GM21515 (cell line): ENCODE data around the gene PPP2R5E.
A peak's percentile ranks its signal among the peaks of the same experiment; 100 is the strongest.

Experiments
- ATAC-seq: cut with Tn5 transposase; IDR thresholded peaks from one replicate; pipeline ENCODE4 v1.9.1; 2021; ENCODE audit not compliant: unreplicated experiment

Gene PPP2R5E

DNA sequence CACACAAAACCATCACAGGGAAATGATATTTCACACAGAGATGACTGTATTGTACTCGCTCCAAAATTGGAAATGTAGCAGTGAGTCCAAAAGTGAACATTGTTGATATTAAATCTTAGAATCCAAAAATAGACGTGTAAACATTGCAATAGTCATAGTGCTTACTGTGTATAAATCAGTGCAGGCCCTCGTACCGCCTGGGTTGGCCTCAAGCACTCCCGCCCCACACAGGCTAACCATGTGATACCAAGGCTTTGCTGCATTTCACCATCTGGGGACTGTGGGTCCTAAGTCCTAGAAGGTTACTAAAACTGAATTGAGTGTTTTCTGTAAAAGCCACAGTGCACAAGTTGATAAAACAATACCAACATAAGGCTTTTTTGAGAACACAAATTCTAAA lies 107.3 kb downstream of the PPP2R5E start:
- no peak for ATAC-seq

GRCh38 chr14:63435204-63435603 lies 108.0 kb downstream of the PPP2R5E start:
- ATAC-seq, result no peak

DNA sequence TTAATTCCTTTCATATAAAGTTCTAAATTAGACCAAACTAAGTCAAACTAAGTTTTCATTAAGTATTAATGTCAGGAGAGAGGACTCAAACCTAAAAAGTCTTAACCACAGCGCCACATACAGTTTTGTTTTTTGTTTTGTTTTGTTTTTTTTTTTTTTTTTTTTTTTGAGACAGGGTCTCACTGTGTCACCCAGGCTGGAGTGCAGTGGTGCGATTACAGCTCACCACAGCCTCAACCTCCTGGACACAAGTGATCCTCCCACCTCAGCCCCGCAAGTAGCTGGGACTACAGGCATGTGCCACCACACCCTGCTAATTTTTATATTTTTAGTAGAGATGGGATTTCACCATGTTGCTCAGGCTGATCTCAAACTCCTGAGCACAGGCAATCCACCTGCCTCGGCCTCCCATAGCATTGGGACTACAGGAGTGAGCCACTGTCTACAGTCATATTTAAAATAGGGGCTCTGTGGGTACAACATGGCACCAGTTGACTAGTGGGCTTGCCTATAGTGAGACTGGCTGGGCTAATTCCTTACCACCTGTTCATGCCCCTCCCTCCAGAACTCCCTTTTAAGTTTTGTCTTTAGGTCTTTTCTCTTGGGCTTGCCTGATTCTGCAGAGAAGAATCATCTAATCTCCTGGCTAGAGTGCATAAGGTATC lies 110.2 kb downstream of the PPP2R5E start:
- no peak for ATAC-seq

DNA sequence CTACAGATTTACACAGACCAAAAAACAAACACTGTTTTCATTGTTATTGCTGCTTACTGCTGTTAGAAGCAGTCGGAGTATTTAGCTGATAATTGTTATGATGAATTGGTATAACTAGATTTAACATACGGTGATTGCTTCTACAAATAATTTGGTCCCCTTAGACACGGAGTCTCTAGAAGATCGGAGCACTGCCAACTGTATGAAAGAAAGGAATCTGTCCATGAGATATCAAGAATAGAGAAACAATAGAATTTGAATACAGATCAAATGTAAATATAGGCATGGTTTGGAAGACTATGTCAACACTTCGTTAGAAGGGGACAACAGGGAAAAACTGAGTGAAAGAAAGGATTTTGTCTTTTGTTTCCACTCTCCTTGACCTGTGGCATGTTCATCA lies 110.9 kb downstream of the PPP2R5E start:
- no peak for ATAC-seq

GRCh38 chr14:63431466-63431865 lies 111.7 kb downstream of the PPP2R5E start:
- no peak for ATAC-seq

GRCh38 chr14:63428486-63428885 lies 114.7 kb downstream of the PPP2R5E start:
- no peak for ATAC-seq

GRCh38 chr14:63426838-63427352 lies 116.3 kb downstream of the PPP2R5E start:
- ATAC-seq, result no peak

GRCh38 chr14:63423889-63424288 lies 119.3 kb downstream of the PPP2R5E start:
- no peak for ATAC-seq

DNA sequence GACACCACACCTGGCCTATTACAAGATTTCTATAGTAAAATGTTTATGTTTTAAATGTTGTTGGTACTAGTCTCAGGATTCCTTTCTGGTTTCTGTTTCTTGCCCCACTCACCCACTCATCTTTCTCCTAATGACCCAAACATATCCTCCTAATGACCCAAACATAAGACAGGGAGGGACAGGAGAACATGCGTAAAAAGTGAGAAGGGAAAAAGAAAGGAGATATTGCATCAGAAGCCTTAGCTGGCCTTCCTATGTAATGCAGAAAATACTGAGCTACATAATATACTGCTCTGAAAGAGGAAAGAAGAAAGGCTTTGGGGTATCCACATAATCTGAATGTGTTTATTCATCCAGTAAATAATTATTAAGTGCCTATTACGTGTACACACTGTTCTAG lies 119.8 kb downstream of the PPP2R5E start:
- no peak for ATAC-seq

DNA sequence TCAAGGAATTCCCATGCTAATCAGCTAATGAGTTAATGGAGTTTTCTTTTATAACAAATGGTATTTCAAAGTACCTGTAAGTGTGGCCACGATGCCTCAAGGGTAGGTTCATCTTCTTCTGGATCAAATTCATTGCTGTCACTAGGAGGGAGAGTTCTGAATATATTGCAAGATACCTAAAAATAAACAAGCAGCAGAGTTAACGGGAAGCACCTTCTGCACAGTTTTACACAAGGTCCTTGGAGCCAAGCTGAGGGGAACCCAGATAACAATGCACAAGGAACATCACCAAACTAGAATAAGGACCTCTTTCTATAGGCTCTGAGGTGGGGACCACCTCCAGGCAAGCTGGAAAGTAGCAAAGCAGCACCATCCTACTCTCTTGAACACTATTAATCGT lies 121.3 kb downstream of the PPP2R5E start:
- ATAC-seq, result no peak

DNA sequence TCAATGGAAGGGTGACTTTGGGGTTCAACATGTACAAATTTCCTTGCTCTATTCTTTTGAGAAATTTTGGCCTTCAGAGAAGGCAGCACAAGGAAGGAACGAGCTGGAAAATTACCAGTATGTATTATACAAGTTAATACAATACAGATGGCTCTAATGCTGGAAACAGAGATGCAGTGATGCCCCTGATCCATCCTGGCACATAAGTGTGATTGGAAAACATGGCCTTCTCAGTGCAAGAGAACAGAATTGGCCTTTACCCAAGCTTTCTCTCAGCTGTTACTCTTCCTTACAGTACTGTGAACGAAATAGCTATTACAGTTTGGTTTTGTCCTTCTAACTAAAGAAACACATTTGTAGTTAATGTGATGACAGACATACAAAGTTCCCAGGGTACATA lies 122.0 kb downstream of the PPP2R5E start:
- no peak for ATAC-seq

DNA sequence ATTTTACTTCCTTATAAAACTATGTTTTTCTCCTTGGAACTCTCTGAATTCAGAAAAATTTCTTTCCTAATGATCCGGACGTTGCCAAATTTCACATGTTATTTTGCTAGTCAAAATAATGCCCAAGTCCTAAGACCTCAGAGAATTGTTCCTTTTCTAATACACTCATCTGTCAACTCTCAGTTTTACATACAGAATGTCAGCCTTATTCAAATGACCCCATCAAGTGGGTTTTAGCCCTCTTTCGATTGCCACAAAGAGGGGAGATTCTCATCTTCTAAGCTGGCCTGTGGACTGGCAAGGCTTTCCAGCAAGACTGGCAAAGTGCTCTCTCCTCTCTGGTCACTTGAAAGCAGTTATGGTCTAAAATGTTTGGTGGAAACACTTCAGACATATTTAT lies 125.2 kb downstream of the PPP2R5E start:
- no peak for ATAC-seq

DNA sequence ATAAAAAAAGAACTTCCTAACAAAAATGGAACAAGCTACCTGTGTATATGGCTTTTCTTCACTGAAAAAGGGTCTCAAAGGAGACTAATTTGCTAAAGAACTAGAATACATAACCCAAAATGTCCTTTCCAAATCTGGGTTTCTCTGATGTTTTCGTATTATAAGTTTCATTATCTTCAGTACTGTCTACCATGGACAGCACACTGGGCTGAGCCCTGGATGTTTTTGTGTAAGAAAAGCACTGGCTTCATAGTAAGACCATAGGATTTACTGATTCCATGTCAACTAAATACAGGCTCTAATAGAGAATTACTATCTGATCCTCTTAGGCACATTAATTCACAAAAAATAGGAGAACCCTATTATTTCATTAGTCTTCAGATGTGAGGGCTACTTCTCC lies 130.2 kb downstream of the PPP2R5E start:
- ATAC-seq, result no peak

- no peak for ATAC-seq
These were observed 136.8 kb downstream of the PPP2R5E start for GRCh38 chr14:63406333-63406732.

- no peak for ATAC-seq
These were observed 137.5 kb downstream of the PPP2R5E start for GRCh38 chr14:63405715-63406114.

GRCh38 chr14:63404906-63405305 lies 138.3 kb downstream of the PPP2R5E start:
- no peak for ATAC-seq

DNA sequence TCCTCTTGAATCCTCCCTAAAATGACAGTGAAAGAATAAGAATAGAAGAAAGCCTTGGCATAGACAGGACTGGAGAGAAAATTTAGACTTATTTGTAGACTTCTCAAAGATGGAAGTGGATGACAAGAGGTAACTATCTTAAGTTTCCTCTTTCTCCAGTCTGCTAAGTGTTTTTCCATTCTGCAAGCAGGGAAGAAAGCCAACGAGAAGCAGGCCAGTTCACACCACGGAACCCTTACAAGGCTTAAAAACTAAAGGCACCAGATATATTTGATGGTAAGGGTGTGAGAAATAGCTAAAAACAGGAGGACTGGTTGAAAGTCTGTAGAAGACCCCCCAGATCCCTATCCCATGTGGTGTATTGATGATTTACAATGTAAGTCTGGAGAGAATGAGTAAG lies 141.5 kb downstream of the PPP2R5E start:
- no peak for ATAC-seq

GRCh38 chr14:63398952-63399351 lies 144.2 kb downstream of the PPP2R5E start:
- no peak for ATAC-seq

GRCh38 chr14:63394841-63395240 lies 148.3 kb downstream of the PPP2R5E start:
- no peak for ATAC-seq

DNA sequence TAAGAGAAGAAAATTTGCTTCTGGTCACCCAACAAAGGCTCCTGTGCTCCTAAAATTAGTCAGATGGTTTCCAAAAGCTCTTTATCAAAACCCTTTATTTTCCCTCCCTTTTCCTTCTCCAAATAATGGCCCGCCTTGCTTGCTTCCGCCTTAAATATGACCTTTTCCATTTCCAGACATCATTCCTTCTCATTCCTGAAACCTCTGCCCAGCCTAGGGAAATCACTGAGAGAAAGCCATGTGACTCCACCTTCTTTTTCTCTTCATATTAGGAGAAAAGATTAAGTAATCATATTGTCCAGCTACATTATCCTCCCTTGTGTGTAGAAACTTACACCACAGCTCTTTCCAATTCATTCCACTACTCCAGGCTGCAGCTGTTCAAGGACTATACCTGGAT lies 148.7 kb downstream of the PPP2R5E start:
- no peak for ATAC-seq

GRCh38 chr14:63393012-63393411 lies 150.2 kb downstream of the PPP2R5E start:
- no peak for ATAC-seq

- no peak for ATAC-seq
These were observed 150.9 kb downstream of the PPP2R5E start for GRCh38 chr14:63392236-63392635.

GRCh38 chr14:63388766-63389431 lies 154.3 kb downstream of the PPP2R5E start:
- ATAC-seq, result peak; percentile 88
